GM12874 (cell line): ENCODE measurements around the gene CYYR1.

Experiments used
- CTCF ChIP-seq: IDR thresholded peaks from 2 replicates; pipeline ENCODE4 v1.5.1; 2011; ENCODE audit warnings: low read depth, mild to moderate bottlenecking, control low read depth, low read length, moderate library complexity; ENCODE audit not compliant: insufficient read depth

Gene CYYR1

GRCh38 chr21:26470351-26471098 lies 102.6 kb downstream of the CYYR1 start:
- no peak for TF ChIP-seq CTCF

GRCh38 chr21:26469789-26470188 lies 103.3 kb downstream of the CYYR1 start:
- TF ChIP-seq CTCF, result no peak

- no peak for TF ChIP-seq CTCF
These were observed 107.2 kb downstream of the CYYR1 start for GRCh38 chr21:26465916-26466315.

GRCh38 chr21:26461500-26461899 lies 111.6 kb downstream of the CYYR1 start:
- TF ChIP-seq CTCF, result no peak

- TF ChIP-seq CTCF, result no peak
These were observed 112.5 kb downstream of the CYYR1 start for GRCh38 chr21:26460621-26461020.

GRCh38 chr21:26457817-26458216 lies 115.3 kb downstream of the CYYR1 start:
- TF ChIP-seq CTCF, result no peak

- TF ChIP-seq CTCF, result no peak
These were observed 119.8 kb downstream of the CYYR1 start for GRCh38 chr21:26453267-26453666.
